ENCODE results near the gene BTBD18. TPM values are rescaled to one million over a fixed set of nuclear protein-coding genes. Genes with fewer than 3 reads are reported as not detected.
"Not testable (repeated sequence)": the region's sequence is repeated elsewhere in the genome, so short reads cannot be mapped to it uniquely, and the experiment has no call there.

Gene BTBD18
- total RNA-seq, 2 experiments from 2014 or later = not detected

DNA sequence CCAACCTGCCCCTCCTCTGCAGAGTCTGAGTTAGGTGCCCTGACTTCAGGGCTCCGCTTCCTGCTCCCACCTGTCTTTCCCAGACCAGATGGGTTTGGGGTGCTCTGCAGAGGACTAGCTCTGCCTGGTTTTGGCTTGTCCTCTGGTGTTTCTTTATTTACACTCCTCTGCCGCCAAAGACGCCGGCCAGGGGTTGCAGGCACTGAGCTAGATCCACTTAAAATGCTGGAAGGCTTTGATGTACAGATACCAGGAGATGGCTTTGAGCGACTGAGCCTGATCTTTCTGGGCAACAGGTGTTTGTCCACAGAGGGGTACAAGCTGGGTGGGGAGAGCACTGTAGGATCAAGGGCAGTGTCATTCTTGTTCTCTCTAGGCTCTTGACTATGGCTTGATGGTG, 6.4 kb downstream of the BTBD18 start:
- no peaks in the 10 kb centered on the region for H3K9me3 Mint-ChIP-seq
- CTCF ChIA-PET = interaction anchor here (1.0 to 1.7 kb wide), 3 partner anchors 22 to 65 kb away, joined by 3 read pairs; no protein-coding TSS in a partner anchor
- H3K27ac Mint-ChIP-seq = peak overlapping the region; percentile 60
- no peak overlapping the region for H3K4me3 Mint-ChIP-seq
- H3K36me3 Mint-ChIP-seq (ENCODE audit: low read depth) = peaks cover 41% of the 10 kb centered on the region
- peaks cover 39% of the 10 kb centered on the region for H3K4me1 Mint-ChIP-seq
- POLR2A ChIA-PET = interaction anchor here (0.6 kb wide), 1 partner anchor 15 kb away, joined by 4 read pairs; no protein-coding TSS in a partner anchor
- DNase-seq = no peak
- H3K27me3 Mint-ChIP-seq = no peaks in the 10 kb centered on the region

GRCh38 chr11:57744357-57744756, 7.3 kb downstream of the BTBD18 start:
- peaks cover 44% of the 10 kb centered on the region for H3K36me3 Mint-ChIP-seq (ENCODE audit: low read depth)
- peaks cover 44% of the 10 kb centered on the region for H3K4me1 Mint-ChIP-seq
- DNase-seq = no peak
- ChIA-PET CTCF (interaction anchor here (1.0 to 1.7 kb wide), 5 partner anchors 8 to 64 kb away, joined by 3 to 8 read pairs (median 3); partner anchors contain the start of gene BTBD18), POLR2A (no interaction called here)
- H3K27ac Mint-ChIP-seq = peak overlapping the region; percentile 64
- H3K27me3 Mint-ChIP-seq = no peaks in the 10 kb centered on the region
- H3K9me3 Mint-ChIP-seq = no peaks in the 10 kb centered on the region
- H3K4me3 Mint-ChIP-seq = peak overlapping the region; percentile 25

- DNase-seq = no peak
- peak overlapping the region; percentile 94 for H3K27ac Mint-ChIP-seq
- H3K27me3 Mint-ChIP-seq = no peaks in the 10 kb centered on the region
- no peaks in the 10 kb centered on the region for H3K9me3 Mint-ChIP-seq
- peaks cover 42% of the 10 kb centered on the region for H3K4me1 Mint-ChIP-seq
- peaks cover 57% of the 10 kb centered on the region for H3K36me3 Mint-ChIP-seq (ENCODE audit: low read depth)
- ChIA-PET POLR2A (interaction anchor here (1.0 to 1.1 kb wide), 2 partner anchors 50 to 81 kb away, joined by 3 to 4 read pairs; no protein-coding TSS in a partner anchor), CTCF (interaction anchor here (0.9 to 2.8 kb wide), 4 partner anchors 17 to 61 kb away, joined by 3 to 13 read pairs (median 5); no protein-coding TSS in a partner anchor)
- peak overlapping the region; percentile 98 for H3K4me3 Mint-ChIP-seq
Measured at GRCh38 chr11:57742087-57742452, 9.5 kb downstream of the BTBD18 start.

DNA sequence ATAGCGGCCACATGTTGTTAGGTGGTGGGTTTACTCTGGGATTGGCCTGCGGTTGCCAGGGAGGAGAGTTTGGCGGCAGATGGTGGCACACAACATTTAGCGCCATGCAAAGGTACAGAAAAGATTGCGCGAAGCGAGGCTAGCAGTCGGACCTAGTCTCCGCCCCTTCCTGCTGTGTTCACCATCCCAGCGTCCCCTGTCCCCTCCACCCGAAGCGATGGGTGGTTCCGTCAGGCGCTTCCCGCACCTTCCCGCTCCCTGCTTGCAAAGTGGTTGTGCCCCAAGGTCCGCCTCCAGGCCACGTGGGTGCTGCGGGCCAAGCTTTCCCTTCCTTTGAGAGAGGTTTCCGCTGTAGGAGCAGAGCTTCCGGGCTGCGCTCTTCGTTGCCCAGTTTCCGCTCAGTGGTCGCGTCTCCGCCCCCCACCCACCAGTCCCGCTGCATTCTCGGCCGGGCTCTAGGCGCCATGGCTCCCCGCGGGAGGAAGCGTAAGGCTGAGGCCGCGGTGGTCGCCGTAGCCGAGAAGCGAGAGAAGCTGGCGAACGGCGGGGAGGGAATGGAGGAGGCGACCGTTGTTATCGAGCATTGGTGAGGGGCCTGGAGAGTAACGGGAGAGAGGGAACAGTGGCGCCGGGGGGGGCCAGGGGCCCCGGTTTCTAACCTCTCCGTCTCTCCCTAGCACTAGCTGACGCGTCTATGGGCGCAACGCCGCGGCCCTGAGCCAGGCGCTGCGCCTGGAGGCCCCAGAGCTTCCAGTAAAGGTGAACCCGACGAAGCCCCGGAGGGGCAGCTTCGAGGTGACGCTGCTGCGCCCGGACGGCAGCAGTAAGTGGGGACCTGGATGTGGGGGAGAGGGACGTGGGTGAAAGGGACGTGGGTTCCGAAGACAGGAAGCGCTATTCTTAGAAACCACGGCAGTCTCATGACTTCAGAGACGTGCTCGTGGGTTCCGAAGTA, 10.2 kb downstream of the BTBD18 start, which contains the start of gene SELENOH:
Gene SELENOH, plus strand, starts transcription at position 360 of the 955 bp plus-strand sequence. Its CDS starts 105 bp downstream, at position 465.
- Mint-ChIP-seq H3K36me3 (ENCODE audit: low read depth) (peaks cover 56% of the 10 kb centered on the region), H3K27me3 (no peaks in the 10 kb centered on the region), H3K9me3 (no peaks in the 10 kb centered on the region), H3K4me3 (peak within 1 kb of the TSS; percentile 98), H3K4me1 (peaks cover 41% of the 10 kb centered on the region), H3K27ac (peak within 1 kb of the TSS; percentile 94)
- DNase-seq = peak; percentile 97
- CTCF ChIA-PET = interaction anchor here (0.6 to 2.8 kb wide), 7 partner anchors 13 to 420 kb away, joined by 3 to 13 read pairs (median 4); no protein-coding TSS in a partner anchor
- POLR2A ChIA-PET = interaction anchor here (1.0 to 1.1 kb wide), 4 partner anchors 29 to 82 kb away, joined by 3 to 4 read pairs (median 4); partner anchors contain the start of genes MED19 and TMX2

DNA sequence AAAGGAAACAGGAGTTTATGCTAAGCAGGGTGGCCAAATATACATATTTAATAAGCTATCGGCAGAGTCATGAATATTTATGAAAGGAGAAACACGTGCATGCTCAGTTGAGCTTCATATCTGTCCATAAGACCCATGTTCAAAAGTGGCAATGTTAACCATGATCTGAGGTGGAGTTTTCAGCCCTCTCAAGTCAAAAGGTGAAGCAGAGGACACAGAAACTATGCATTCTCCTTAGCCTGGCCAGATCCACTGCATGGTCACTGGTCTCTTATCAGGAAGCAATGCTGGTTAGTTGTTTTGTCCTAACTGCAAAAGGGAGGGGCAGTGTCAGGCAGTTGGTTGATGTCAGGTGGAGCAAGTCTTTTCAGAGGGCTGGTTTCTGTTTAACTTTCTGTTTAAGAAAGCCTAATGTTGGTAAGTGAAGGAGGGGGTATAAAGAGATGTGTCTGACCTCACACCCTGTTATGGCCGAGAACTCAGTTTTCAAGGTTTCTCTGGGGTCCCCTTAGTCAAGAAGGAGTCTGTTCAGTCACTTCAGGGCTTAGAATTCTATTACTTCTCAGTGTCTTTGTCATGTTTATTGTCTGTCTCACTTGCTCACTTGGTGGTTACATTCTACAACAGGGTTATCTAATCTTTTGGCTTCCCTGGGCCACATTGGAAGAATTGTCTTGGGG, 15.9 kb downstream of the BTBD18 start:
- no peaks in the 10 kb centered on the region for H3K27me3 Mint-ChIP-seq
- DNase-seq = no peak
- H3K27ac Mint-ChIP-seq = peak overlapping the region; percentile 58
- ChIA-PET CTCF (interaction anchor here (0.6 to 1.5 kb wide), 4 partner anchors 10 to 27 kb away, joined by 3 to 5 read pairs (median 4); partner anchors contain the start of gene TMX2), POLR2A (no interaction called here)
- H3K9me3 Mint-ChIP-seq = no peaks in the 10 kb centered on the region
- H3K4me1 Mint-ChIP-seq = peaks cover 32% of the 10 kb centered on the region
- no peak overlapping the region for H3K4me3 Mint-ChIP-seq
- H3K36me3 Mint-ChIP-seq (ENCODE audit: low read depth) = peaks cover 25% of the 10 kb centered on the region

- POLR2A ChIA-PET = no interaction called here
- Mint-ChIP-seq H3K4me3 (no peak overlapping the region), H3K9me3 (no peaks in the 10 kb centered on the region), H3K27me3 (no peaks in the 10 kb centered on the region), H3K27ac (no peak overlapping the region), H3K4me1 (peaks cover 30% of the 10 kb centered on the region), H3K36me3 (ENCODE audit: low read depth) (peaks cover 10% of the 10 kb centered on the region)
- DNase-seq = no peak
- CTCF ChIA-PET = interaction anchor here (1.7 to 1.9 kb wide), 2 partner anchors 19 to 68 kb away, joined by 4 to 5 read pairs; no protein-coding TSS in a partner anchor
Measured at GRCh38 chr11:57732661-57733060, 19.0 kb downstream of the BTBD18 start.

DNA sequence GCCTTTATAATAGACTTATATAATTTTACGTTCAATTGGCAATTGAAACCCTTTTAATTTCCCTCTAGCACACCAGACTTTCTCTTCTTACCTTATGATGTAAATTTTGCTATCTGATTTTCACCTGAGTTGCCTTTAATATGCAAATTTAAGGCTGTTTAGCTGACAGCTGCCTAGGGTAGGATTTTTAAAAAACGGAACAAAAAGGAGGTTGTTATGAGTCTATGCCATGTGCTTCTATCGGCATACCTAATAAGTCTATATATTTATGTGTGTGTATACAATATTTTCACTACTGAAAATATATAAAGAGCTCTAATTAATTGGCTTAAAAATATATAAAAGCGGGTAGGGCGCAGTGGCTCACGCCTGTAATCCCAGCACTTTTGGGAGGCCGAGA, 22.1 kb downstream of the BTBD18 start:
- no peak overlapping the region for H3K27ac Mint-ChIP-seq
- POLR2A ChIA-PET = no interaction called here
- no peaks in the 10 kb centered on the region for H3K27me3 Mint-ChIP-seq
- H3K9me3 Mint-ChIP-seq = no peaks in the 10 kb centered on the region
- CTCF ChIA-PET = interaction anchor here (0.6 to 1.7 kb wide), 4 partner anchors 16 to 185 kb away, joined by 3 to 5 read pairs (median 4); partner anchors contain the start of genes MED19 and TMX2
- peaks cover 17% of the 10 kb centered on the region for H3K4me1 Mint-ChIP-seq
- no peak for DNase-seq
- H3K36me3 Mint-ChIP-seq (ENCODE audit: low read depth) = peaks cover 4% of the 10 kb centered on the region
- H3K4me3 Mint-ChIP-seq = no peak overlapping the region

- ChIA-PET CTCF (interaction anchor here (1.5 to 1.8 kb wide), 3 partner anchors 12 to 88 kb away, joined by 3 to 5 read pairs (median 4); partner anchors contain the start of gene SELENOH), POLR2A (no interaction called here)
- H3K27me3 Mint-ChIP-seq = no peaks in the 10 kb centered on the region
- H3K9me3 Mint-ChIP-seq = no peaks in the 10 kb centered on the region
- peaks cover 14% of the 10 kb centered on the region for H3K4me1 Mint-ChIP-seq
- H3K36me3 Mint-ChIP-seq (ENCODE audit: low read depth) = no peaks in the 10 kb centered on the region
- no peak overlapping the region for H3K27ac Mint-ChIP-seq
- no peak overlapping the region for H3K4me3 Mint-ChIP-seq
- DNase-seq = no peak
Measured at GRCh38 chr11:57728829-57729228, 22.8 kb downstream of the BTBD18 start.

DNA sequence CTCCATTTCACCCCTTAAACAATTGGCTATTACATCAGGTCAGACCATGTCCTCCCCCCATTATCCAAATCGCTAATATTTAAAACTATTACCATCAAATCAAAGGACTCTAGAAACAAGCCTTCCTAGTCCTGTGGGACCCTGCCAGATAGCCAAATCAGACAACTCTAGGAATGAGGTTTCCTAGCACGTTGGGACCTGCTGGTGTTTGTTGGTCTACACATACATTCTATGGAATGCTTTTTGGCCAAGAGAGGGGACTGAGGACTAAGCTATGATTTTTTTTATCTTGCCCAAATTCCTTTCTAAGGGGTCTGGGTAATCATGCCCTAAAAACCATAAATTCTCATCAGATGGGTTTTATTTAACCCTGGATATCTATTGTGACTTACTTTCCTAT, 24.4 kb downstream of the BTBD18 start:
- Mint-ChIP-seq H3K27ac (no peak overlapping the region), H3K36me3 (ENCODE audit: low read depth) (no peaks in the 10 kb centered on the region), H3K9me3 (no peaks in the 10 kb centered on the region), H3K4me3 (no peak overlapping the region), H3K4me1 (peaks cover 14% of the 10 kb centered on the region), H3K27me3 (no peaks in the 10 kb centered on the region)
- DNase-seq = no peak
- POLR2A ChIA-PET = no interaction called here
- CTCF ChIA-PET = no interaction called here

DNA sequence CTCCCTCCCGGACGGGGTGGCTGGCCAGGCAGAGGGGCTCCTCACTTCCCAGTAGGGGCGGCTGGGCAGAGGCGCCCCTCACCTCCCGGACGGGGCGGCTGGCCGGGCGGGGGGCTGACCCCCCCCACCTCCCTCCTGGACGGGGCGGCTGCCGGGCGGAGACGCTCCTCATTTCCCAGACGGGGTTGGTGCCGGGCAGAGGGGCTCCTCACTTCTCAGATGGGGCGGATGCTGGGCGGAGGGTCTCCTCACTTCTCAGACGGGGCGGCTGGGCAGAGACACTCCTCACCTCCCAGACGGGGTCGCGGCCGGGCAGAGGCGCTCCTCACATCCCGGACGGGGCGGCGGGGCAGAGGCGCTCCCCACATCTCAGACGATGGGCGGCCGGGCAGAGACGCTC, 34.9 kb downstream of the BTBD18 start:
- H3K27ac Mint-ChIP-seq, POLR2A ChIA-PET, H3K4me3 Mint-ChIP-seq, H3K9me3 Mint-ChIP-seq, CTCF ChIA-PET, H3K27me3 Mint-ChIP-seq, DNase-seq: not testable (repeated sequence)
- Mint-ChIP-seq H3K36me3 (ENCODE audit: low read depth) (peaks cover 18% of the 10 kb centered on the region), H3K4me1 (peaks cover 17% of the 10 kb centered on the region)

GRCh38 chr11:57713835-57714234, 37.8 kb downstream of the BTBD18 start:
- Mint-ChIP-seq H3K9me3 (no peaks in the 10 kb centered on the region), H3K4me3 (peak overlapping the region; percentile 92), H3K27me3 (no peaks in the 10 kb centered on the region), H3K36me3 (ENCODE audit: low read depth) (peaks cover 18% of the 10 kb centered on the region), H3K27ac (peak overlapping the region; percentile 7), H3K4me1 (peaks cover 41% of the 10 kb centered on the region)
- DNase-seq = no peak
- ChIA-PET POLR2A (no interaction called here), CTCF (interaction anchor here (0.6 to 2.7 kb wide), 5 partner anchors 9 to 186 kb away, joined by 3 to 9 read pairs (median 4); no protein-coding TSS in a partner anchor)
